ENCODE measurements around the gene DARS2.

DNA sequence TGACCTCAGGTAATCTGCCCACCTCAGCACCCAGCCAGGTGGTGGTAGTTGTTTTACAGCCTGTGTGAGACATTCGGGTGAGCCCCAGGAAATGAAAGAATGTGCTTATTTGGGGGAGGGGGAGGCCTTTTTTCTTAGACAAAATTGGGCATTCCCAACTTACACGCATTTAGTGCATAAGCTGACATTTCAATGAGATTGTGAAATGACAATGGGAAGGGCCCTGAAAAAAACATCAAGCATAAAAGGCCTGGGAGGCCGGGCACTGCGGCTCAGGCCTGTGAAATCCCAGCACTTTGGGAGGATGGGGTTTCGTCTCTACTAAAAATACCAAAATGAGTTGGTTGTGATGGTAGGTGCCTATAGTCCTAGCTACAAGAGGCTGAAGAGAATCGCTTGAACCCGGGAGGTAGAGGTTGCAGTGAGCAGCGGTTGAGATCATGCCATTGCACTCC lies 38.3 kb downstream of the DARS2 start:
- no peak for TF ChIP-seq POLR2A (IDR thresholded peaks at IDR 0.05)
- TF ChIP-seq, protein P1, sequence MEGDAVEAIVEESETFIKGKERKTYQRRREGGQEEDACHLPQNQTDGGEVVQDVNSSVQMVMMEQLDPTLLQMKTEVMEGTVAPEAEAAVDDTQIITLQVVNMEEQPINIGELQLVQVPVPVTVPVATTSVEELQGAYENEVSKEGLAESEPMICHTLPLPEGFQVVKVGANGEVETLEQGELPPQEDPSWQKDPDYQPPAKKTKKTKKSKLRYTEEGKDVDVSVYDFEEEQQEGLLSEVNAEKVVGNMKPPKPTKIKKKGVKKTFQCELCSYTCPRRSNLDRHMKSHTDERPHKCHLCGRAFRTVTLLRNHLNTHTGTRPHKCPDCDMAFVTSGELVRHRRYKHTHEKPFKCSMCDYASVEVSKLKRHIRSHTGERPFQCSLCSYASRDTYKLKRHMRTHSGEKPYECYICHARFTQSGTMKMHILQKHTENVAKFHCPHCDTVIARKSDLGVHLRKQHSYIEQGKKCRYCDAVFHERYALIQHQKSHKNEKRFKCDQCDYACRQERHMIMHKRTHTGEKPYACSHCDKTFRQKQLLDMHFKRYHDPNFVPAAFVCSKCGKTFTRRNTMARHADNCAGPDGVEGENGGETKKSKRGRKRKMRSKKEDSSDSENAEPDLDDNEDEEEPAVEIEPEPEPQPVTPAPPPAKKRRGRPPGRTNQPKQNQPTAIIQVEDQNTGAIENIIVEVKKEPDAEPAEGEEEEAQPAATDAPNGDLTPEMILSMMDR (IDR thresholded peaks at IDR 0.05): no peak
